Breast epithelium (tissue), 3 donors: ENCODE results near the gene OR51L1.

Source experiments
- POLR2A ChIP-seq: fragments of 450-650 bp; IDR thresholded peaks from one replicate; pipeline ENCODE4 v1.6.1; 2016; ENCODE audit warnings: antibody characterized with exemption, mild to moderate bottlenecking, moderate library complexity
- POLR2AphosphoS5 ChIP-seq, 3 donors: sonication (generic); formaldehyde crosslinking; IDR thresholded peaks; one replicate each; pipeline ENCODE4 v1.6.1; 2017; ENCODE audit warnings: antibody characterized with exemption in 3 of 3
- TF ChIP-seq, protein P1 (sequence below), 3 donors: fragments of 450-650 bp; IDR thresholded peaks; one replicate each; pipeline ENCODE4 v1.5.1; 2016 to 2017; ENCODE audit warnings: antibody characterized with exemption in 3 of 3, mild to moderate bottlenecking in 3 of 3, moderate library complexity in 3 of 3

DNA sequence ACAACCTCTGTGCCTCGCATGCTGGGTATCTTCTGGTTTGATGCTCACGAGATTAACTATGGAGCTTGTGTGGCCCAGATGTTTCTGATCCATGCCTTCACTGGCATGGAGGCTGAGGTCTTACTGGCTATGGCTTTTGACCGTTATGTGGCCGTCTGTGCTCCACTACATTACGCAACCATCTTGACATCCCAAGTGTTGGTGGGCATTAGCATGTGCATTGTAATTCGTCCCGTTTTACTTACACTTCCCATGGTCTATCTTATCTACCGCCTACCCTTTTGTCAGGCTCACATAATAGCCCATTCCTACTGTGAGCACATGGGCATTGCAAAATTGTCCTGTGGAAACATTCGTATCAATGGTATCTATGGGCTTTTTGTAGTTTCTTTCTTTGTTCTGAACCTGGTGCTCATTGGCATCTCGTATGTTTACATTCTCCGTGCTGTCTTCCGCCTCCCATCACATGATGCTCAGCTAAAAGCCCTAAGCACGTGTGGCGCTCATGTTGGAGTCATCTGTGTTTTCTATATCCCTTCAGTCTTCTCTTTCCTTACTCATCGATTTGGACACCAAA lies 52.2 kb downstream of the OR51L1 start:
- TF ChIP-seq, protein P1, sequence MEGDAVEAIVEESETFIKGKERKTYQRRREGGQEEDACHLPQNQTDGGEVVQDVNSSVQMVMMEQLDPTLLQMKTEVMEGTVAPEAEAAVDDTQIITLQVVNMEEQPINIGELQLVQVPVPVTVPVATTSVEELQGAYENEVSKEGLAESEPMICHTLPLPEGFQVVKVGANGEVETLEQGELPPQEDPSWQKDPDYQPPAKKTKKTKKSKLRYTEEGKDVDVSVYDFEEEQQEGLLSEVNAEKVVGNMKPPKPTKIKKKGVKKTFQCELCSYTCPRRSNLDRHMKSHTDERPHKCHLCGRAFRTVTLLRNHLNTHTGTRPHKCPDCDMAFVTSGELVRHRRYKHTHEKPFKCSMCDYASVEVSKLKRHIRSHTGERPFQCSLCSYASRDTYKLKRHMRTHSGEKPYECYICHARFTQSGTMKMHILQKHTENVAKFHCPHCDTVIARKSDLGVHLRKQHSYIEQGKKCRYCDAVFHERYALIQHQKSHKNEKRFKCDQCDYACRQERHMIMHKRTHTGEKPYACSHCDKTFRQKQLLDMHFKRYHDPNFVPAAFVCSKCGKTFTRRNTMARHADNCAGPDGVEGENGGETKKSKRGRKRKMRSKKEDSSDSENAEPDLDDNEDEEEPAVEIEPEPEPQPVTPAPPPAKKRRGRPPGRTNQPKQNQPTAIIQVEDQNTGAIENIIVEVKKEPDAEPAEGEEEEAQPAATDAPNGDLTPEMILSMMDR (IDR thresholded peaks at IDR 0.05): no peak
- TF ChIP-seq POLR2A: no peak
- TF ChIP-seq POLR2AphosphoS5 (IDR thresholded peaks at IDR 0.05): no peak
